H7 (cell line): ENCODE measurements around the gene BTBD9. TPM values are rescaled to one million over a fixed set of nuclear protein-coding genes. Genes with fewer than 3 reads are reported as not detected.
A peak's percentile ranks its signal among the peaks of the same experiment; 100 is the strongest.

Source experiments
- DNase-seq: peaks from one replicate; pipeline ENCODE4 v3.0.0; 2012
- H3K27me3 ChIP-seq: 2 replicates; pipeline ENCODE4 v1.6.0; 2011; ENCODE audit warnings: mild to moderate bottlenecking, low read length; ENCODE audit not compliant: control insufficient read depth, insufficient read depth
- H3K36me3 ChIP-seq: replicated peaks from 2 replicates; pipeline ENCODE4 v1.5.1; 2011; ENCODE audit warnings: low read length; ENCODE audit not compliant: control insufficient read depth, insufficient read depth
- H3K4me3 ChIP-seq: 2 replicates; pipeline ENCODE4 v1.5.1; 2011; ENCODE audit warnings: low read depth, mild to moderate bottlenecking, control low read depth, low read length, moderate library complexity; ENCODE audit not compliant: insufficient read depth
- total RNA-seq: library from RNA; depleted of rRNA; stranded (reverse); fragments of >200 nt; shearing (Covaris generic); gene quantifications from 2 replicates; pipeline ENCODE4 v1.2.3, GENCODE V29; 2014

Gene BTBD9
- total RNA-seq, 1 experiment from 2014 or later = 5.0 TPM

- DNase-seq = no peak
- H3K27me3 ChIP-seq = no peaks in the 10 kb centered on the region
- no peaks in the 10 kb centered on the region for H3K36me3 ChIP-seq
- no peak overlapping the region for H3K4me3 ChIP-seq
Measured at GRCh38 chr6:38505826-38506225, 133.9 kb downstream of the BTBD9 start.

GRCh38 chr6:38504996-38505395, 134.7 kb downstream of the BTBD9 start:
- no peak for DNase-seq
- Histone ChIP-seq H3K4me3 (no peak overlapping the region), H3K36me3 (no peaks in the 10 kb centered on the region), H3K27me3 (no peaks in the 10 kb centered on the region)

- Histone ChIP-seq H3K36me3 (no peaks in the 10 kb centered on the region), H3K4me3 (no peak overlapping the region), H3K27me3 (no peaks in the 10 kb centered on the region)
- no peak for DNase-seq
Measured at GRCh38 chr6:38503960-38504682, 135.6 kb downstream of the BTBD9 start.

GRCh38 chr6:38503032-38503773, 136.5 kb downstream of the BTBD9 start:
- DNase-seq = peak; percentile 13
- H3K4me3 ChIP-seq = no peak overlapping the region
- H3K27me3 ChIP-seq = no peaks in the 10 kb centered on the region
- no peaks in the 10 kb centered on the region for H3K36me3 ChIP-seq

GRCh38 chr6:38502423-38502822, 137.3 kb downstream of the BTBD9 start:
- no peaks in the 10 kb centered on the region for H3K36me3 ChIP-seq
- H3K4me3 ChIP-seq = no peak overlapping the region
- H3K27me3 ChIP-seq = no peaks in the 10 kb centered on the region
- no peak for DNase-seq

- Histone ChIP-seq H3K36me3 (no peaks in the 10 kb centered on the region), H3K4me3 (no peak overlapping the region), H3K27me3 (no peaks in the 10 kb centered on the region)
- no peak for DNase-seq
Measured at GRCh38 chr6:38501931-38502330, 137.8 kb downstream of the BTBD9 start.

- Histone ChIP-seq H3K36me3 (no peaks in the 10 kb centered on the region), H3K27me3 (no peaks in the 10 kb centered on the region), H3K4me3 (no peak overlapping the region)
- DNase-seq = no peak
Measured at GRCh38 chr6:38499529-38500096, 140.1 kb downstream of the BTBD9 start.

- Histone ChIP-seq H3K36me3 (no peaks in the 10 kb centered on the region), H3K27me3 (no peaks in the 10 kb centered on the region), H3K4me3 (no peak overlapping the region)
- DNase-seq = no peak
Measured at GRCh38 chr6:38498805-38499445, 140.8 kb downstream of the BTBD9 start.

- no peaks in the 10 kb centered on the region for H3K36me3 ChIP-seq
- no peaks in the 10 kb centered on the region for H3K27me3 ChIP-seq
- no peak for DNase-seq
- H3K4me3 ChIP-seq = no peak overlapping the region
Measured at GRCh38 chr6:38498085-38498484, 141.6 kb downstream of the BTBD9 start.

- Histone ChIP-seq H3K27me3 (no peaks in the 10 kb centered on the region), H3K36me3 (no peaks in the 10 kb centered on the region), H3K4me3 (no peak overlapping the region)
- DNase-seq = no peak
Measured at GRCh38 chr6:38497546-38497945, 142.2 kb downstream of the BTBD9 start.

GRCh38 chr6:38495922-38496635, 143.7 kb downstream of the BTBD9 start:
- Histone ChIP-seq H3K4me3 (no peak overlapping the region), H3K27me3 (no peaks in the 10 kb centered on the region), H3K36me3 (no peaks in the 10 kb centered on the region)
- no peak for DNase-seq

GRCh38 chr6:38495518-38495917, 144.2 kb downstream of the BTBD9 start:
- DNase-seq = no peak
- H3K4me3 ChIP-seq = no peak overlapping the region
- H3K36me3 ChIP-seq = no peaks in the 10 kb centered on the region
- H3K27me3 ChIP-seq = no peaks in the 10 kb centered on the region

- Histone ChIP-seq H3K27me3 (no peaks in the 10 kb centered on the region), H3K36me3 (no peaks in the 10 kb centered on the region), H3K4me3 (no peak overlapping the region)
- no peak for DNase-seq
Measured at GRCh38 chr6:38493931-38494547, 145.7 kb downstream of the BTBD9 start.

- Histone ChIP-seq H3K36me3 (no peaks in the 10 kb centered on the region), H3K4me3 (no peak overlapping the region), H3K27me3 (no peaks in the 10 kb centered on the region)
- no peak for DNase-seq
Measured at GRCh38 chr6:38492031-38492430, 147.7 kb downstream of the BTBD9 start.
